SH-SY5Y (cell line): Measurements from ENCODE around the gene EPHA10.

Source experiments
- GATA2 ChIP-seq: IDR thresholded peaks from 2 replicates; pipeline ENCODE4 v1.6.1; 2011; ENCODE audit warnings: mild to moderate bottlenecking, low read depth, low read length
- GATA3 ChIP-seq: IDR thresholded peaks from 2 replicates; pipeline ENCODE4 v1.6.1; 2011; ENCODE audit warnings: low read depth, mild to moderate bottlenecking, low read length, moderate library complexity

Gene EPHA10

DNA sequence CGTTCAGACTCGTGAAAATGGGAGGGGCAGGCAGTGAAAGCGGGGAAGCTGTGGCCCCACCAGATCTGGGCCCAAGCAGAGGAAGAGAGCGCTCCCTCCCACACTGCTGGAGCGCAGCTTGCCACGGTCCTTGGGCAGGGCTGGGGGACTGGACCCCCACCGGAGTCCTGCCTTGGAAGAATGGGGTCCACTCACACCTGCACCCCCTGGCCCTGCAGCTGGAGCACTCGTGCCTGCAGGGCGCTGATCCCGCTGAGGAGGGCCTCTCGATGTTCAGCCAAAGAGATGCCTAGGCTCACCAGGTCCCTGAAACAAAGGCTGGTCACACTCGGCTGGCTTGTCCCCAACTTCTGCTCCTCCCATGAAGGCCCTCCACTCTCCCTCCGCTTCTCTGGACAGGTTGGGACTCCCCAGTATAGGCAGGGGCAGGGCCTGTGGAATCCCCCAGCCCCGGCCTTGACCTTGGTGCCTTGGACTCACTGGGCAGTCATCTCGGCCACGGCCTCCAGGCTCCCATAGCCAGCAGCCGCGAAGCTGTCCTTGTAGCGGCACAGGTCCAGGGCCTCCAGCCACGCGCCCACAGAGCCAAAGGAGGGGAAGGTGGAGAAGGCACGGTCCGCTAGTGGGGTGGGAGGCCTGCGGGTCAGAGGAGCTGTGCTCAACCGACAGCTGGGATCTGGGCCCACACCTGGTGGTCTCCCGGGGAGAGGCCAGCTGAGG lies 46.6 kb downstream of the EPHA10 start:
- TF ChIP-seq GATA2, result no peak
- no peak for TF ChIP-seq GATA3

DNA sequence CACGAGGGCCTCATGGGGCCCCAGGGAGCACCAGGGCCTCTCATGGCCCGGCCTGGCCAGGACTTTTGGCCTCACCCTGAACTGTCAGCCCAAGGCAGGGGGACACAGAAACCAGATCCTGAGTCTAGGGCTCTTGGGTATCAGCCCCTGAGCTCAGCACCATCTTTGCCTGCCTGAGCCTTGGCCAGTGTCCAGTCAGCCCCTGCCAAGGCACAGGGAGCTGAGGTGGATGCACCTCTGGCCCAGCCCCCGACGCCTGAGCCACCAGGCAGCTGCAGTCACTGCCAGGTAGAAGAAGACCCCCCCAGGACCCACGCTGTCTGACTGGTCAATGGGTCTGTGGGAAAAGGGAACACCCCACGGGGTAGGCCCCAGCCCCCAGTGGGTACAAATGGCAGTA lies 47.3 kb downstream of the EPHA10 start:
- TF ChIP-seq GATA3 (no peak), GATA2 (no peak)

DNA sequence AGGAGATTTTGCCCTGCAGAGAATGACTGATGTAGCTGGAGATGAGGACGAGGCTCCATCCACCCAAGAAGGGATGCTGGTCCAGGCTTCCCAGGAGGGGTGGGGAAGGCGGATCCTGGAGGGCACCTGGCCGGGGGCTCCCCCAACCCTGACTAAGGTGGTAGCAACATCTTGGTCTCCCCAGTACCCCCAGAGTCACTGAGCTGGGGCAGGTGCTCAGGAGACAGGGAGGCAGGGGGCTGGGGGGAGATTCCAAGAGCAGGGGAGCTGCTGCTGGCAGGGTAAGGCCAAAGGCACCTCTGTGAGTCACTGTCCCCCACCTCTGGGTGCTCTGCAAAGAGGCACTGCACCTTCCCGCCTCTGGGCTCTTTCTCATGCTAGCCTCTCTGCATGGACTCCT lies 48.6 kb downstream of the EPHA10 start:
- no peak for TF ChIP-seq GATA3
- no peak for TF ChIP-seq GATA2

DNA sequence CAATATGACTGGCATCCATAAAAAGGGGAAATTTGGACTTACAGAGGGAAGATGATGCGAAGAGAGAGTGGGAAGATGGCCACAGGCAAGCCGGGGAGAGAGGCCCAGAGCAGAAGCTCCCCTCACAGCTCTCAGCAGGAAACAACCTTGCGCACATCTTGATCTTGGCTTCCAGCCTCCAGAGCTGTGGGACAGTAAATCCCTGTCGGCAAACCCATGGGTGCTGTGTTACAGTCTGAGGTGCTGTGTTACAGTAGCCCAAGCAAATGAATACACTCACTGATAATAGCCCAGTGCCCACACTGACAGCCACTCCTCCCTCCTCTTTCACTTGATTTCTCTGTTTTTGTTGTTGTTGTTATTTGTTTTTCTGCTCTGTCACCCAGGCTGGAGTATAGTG lies 50.2 kb downstream of the EPHA10 start:
- TF ChIP-seq GATA2 (no peak), GATA3 (no peak)

DNA sequence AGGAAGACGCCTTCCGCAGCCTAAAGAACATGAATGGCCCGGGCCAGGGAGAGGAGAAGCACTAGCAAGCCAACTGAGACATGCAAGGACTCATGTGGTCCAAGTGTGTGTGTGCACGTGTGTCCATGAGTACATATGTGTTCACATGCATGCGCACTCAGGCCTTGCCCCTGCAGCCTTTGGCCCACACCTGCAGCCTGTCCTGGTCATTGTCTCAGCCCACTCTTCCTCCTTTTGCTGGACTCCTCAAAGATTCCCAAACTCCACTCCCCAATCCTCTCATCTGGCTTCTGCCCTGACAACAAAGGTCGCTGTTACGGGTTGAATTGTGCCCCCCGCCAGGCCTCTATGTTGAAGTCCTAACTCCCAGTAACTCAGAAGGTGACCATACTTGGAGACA lies 50.7 kb downstream of the EPHA10 start:
- TF ChIP-seq GATA3, result no peak
- TF ChIP-seq GATA2, result no peak

DNA sequence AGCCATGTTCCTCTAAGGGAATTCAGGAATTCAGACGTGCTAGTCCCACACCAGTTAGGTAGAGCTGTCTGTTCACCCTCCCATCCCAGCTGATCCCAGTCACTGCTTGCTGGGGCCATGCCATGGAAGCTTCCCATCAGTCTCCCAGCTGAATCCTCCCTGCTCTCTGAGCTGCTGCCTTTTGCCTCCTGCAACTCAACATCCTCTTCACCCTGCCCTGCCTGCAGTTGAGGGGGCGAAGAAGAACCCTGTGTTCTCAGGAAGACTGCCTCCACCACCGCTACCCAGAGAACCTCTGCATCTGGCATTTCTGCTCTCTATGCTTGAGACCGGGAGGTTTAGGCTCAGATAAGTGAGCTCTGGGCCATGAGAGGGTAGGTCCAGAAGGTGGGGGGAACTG lies 56.4 kb downstream of the EPHA10 start:
- TF ChIP-seq GATA3, result no peak
- no peak for TF ChIP-seq GATA2

DNA sequence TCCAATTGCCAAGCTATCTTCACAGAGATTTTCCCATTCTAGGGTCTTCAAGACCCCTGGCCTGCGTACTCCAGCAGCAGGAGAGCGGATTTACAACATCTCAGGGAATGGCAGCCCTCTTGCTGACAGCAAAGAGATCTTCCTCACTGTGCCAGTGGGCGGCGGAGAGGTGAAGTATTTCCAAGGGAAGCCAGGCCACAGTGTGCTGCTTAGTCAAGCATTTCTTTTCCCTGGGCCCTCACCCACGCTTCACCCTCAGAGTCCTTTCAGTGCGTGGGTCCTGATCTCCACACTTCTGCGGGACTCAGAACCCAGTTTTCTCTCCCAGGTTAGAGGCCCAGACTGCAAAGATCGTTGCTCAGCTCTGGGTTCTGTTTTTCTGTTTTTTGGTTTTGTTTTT lies 59.5 kb downstream of the EPHA10 start:
- TF ChIP-seq GATA2, result no peak
- TF ChIP-seq GATA3, result no peak

DNA sequence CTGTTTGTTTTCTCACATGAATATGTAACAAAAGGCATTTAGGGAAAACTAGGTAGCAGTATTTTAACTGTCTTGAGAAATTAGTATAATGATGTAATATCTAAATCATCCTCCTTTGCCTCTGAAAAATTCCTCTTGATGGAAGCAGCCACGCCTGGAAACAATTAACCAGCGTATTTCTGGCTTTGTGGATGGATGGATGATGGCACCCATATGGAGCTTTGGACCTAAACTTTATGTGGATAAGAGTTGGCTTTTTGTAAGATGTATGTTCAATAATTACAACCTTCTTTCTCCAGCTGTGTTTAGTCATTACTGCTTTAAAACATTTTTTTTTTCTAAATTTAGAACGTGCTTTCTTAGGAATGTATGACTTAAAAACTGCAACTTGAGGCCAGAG lies 60.0 kb downstream of the EPHA10 start:
- no peak for TF ChIP-seq GATA2
- no peak for TF ChIP-seq GATA3

DNA sequence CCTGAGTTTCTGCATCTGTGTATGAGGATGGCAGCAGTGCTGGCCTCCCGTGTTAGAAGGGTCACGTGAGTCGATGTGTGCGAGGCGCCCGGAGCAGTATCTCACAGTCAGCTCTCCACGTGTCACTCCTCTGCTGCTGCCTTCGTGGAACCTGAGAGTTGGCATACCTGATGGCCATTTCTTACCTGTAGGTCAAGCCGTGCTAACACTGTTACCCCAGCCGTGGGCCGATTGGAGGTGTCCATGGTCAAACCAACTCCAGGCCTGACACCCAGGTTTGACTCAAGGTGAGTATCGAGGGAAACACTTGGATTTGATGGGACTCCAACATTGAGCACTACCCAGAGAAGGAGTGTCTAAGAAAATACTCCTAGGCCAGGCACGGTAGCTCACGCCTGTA lies 61.9 kb downstream of the EPHA10 start:
- TF ChIP-seq GATA2 (no peak), GATA3 (no peak)

DNA sequence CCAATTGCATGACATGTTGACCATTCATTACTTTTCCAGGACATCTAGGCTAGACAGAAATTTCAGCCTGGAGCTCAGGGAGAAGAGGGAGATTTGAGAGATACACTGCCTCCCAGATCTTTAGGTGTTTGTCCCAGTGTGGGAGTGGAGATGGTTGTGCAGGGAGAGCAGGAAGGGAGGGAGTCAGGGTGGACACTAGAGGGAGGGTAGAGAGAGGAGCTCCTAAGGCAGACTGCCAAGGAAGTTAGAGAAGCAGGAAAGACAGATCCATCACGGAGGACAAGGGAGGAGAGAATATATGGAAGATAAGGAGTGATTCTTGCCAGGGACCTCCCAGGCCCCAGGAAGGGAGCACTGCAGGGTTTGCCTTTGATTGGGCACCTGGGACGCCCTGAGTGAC lies 63.9 kb downstream of the EPHA10 start:
- TF ChIP-seq GATA2, result no peak
- TF ChIP-seq GATA3, result no peak

DNA sequence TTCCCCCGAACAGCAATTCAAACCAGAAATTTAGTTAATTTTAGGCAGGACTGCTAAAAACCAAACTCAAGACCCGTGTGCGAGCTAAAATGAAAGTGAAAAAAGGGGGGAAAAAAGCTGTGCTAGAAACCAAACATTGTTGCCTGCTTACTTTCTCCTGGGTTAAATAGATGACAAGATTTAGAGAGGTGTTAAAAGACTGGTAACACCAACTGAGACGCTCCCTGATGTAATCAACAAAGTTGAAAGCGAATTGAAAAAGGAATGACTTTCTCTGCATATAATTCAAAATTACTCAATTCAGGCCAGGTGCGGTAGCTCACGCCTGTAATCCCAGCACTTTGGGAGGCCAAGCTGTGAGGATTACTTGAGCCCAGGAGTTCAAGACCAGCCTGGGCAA lies 65.8 kb downstream of the EPHA10 start:
- no peak for TF ChIP-seq GATA3
- TF ChIP-seq GATA2, result no peak

DNA sequence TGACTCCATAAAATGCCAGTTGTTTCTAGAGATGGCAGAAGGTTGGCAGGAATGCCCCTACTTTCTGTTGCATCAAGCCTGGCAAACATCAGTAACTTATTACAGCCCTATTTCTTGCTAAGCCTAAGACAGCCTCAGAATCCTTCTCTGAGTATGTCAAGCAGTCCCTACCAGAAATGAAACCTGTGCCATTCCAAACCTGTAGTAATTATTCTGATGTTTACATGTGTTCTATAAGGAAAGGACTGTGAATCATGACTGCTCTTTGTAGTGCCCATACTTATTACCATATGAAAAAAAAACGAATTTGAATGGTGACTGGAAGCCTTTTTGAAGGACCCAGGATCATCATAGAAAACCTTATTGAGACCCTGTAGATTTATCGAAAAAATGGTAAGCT lies 67.2 kb downstream of the EPHA10 start:
- TF ChIP-seq GATA3 (no peak), GATA2 (no peak)

DNA sequence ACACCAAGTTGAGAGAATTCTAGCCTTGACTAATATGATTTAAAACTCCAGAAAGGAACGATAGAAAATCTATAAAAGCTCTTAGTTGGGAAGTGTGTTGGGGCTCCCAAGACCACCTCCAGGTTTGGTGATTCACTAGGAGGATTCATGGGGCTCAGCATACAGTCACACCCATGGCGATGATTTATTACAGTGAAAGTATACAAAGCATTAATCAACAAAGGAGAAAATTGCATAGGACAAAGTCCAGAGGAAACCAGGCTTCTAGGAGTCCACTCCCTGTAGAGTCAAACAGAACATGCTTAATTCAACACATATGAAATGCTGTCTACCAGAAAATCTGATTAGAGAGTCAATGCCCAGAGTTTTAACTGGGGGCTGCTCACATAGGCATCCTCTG lies 67.8 kb downstream of the EPHA10 start:
- TF ChIP-seq GATA3 (no peak), GATA2 (no peak)

DNA sequence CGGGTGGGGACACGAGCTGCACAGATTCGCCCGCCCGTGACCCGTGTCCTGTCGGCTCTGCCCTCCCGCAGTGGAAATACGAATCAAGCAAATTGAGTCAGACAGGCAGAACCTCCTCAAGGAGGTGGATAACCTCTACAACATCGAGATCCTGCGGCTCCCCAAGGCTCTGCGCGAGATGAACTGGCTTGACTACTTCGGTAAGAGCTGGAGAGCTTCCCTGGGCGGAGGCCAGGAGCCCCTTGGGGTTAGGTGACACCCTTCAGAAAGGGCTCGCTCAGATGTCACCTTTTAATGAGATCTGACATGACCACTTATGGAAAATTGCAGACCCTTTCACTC lies 72.1 kb downstream of the EPHA10 start:
- TF ChIP-seq GATA3, result no peak
- no peak for TF ChIP-seq GATA2

DNA sequence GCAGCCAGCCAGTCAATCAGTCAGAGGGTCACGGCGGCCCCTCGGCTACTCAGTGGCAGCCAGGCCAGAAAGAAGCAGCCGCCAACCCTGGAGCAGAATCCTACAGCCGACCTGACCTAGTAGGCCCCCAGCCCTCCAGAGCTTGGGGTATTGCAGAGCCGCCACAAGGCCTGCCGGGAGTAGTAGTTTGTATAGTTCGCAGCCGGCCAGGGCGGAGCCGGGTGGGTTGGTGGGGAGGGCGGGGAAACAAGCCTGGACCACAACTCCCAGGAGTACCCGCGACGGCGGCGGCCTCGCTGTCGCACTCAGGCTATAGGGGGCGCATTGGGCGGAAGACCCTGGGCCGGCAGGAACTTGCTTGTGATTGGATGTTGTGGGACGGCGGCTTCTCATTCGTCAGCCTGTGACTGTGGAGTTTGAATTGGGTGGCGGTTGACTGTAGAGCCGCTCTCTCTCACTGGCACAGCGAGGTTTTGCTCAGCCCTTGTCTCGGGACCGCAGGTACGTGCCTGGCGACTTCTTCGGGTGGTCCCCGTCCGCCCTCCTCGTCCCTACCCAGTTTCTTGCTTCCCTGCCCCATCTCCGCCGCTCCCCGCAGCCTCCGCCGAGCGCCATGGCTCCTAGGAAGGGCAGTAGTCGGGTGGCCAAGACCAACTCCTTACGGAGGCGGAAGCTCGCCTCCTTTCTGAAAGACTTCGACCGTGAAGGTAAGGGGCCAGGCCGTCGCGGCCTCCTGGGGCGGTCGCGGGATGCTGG lies 72.7 kb downstream of the EPHA10 start, which contains the start of gene CDCA8:
CDCA8 (plus strand) TSS at position 439 of the 756 bp plus-strand sequence; CDS start at position 614, 175 bp downstream.
- TF ChIP-seq GATA2 (no peak), GATA3 (no peak)
